GM10266 (cell line): ENCODE results near the gene PROX1.

Experiments
- DNase-seq: peaks from one replicate; pipeline ENCODE4 v3.0.0; 2012; ENCODE audit errors: extremely low spot score
- CTCF ChIP-seq: IDR thresholded peaks from 2 replicates; pipeline ENCODE4 v1.5.1; 2012; ENCODE audit warnings: mild to moderate bottlenecking, low read depth; ENCODE audit not compliant: control insufficient read depth, insufficient read depth; ENCODE audit errors: missing control alignments

Gene PROX1

GRCh38 chr1:214022229-214022791 lies 34.5 kb downstream of the PROX1 start:
- no peak for TF ChIP-seq CTCF
- DNase-seq, result no peak

GRCh38 chr1:214022810-214023425 lies 35.1 kb downstream of the PROX1 start:
- TF ChIP-seq CTCF, result no peak
- DNase-seq, result no peak

- TF ChIP-seq CTCF, result no peak
- no peak for DNase-seq
Measured at GRCh38 chr1:214026985-214027384, 39.2 kb downstream of the PROX1 start.

GRCh38 chr1:214027498-214027897 lies 39.7 kb downstream of the PROX1 start:
- TF ChIP-seq CTCF, result no peak
- no peak for DNase-seq

- DNase-seq, result no peak
- no peak for TF ChIP-seq CTCF
Measured at GRCh38 chr1:214028095-214028494, 40.3 kb downstream of the PROX1 start.

GRCh38 chr1:214028649-214029406 lies 41.1 kb downstream of the PROX1 start:
- TF ChIP-seq CTCF, result no peak
- DNase-seq, result no peak

- no peak for DNase-seq
- no peak for TF ChIP-seq CTCF
Measured at GRCh38 chr1:214029796-214030195, 42.0 kb downstream of the PROX1 start.
